H1 (cell line): Measurements from ENCODE around the gene C3. TPM values are rescaled to one million over a fixed set of nuclear protein-coding genes. Genes with fewer than 3 reads are reported as not detected.

Source experiments
- CTCF ChIA-PET: fragments of 300-600 bp; sonication (Branson Sonifier 250); formaldehyde crosslinking; loops from one replicate; lab custom pipeline; 2021; ENCODE audit not compliant: partially characterized antibody; lab: Charles Lee
- POLR2A ChIA-PET: fragments of 300-600 bp; sonication (Branson Sonifier 250); formaldehyde crosslinking; loops from one replicate; lab custom pipeline; 2021; ENCODE audit warnings: inconsistent platforms; ENCODE audit not compliant: partially characterized antibody; lab: Charles Lee
- DNase-seq, 2 experiments: peaks; one replicate each; pipeline versions ENCODE4 v3.0.0 to v3.0.0-alpha.2; 2010 to 2022; ENCODE audit warnings: low spot score in 2 of 2, low read depth in 1 of 2, mixed read lengths in 1 of 2
- FAIRE-seq: peaks from 2 replicates; lab custom pipeline; 2011; peaks lifted over from hg19 to GRCh38; lab: Jason Lieb, UNC
- H2AFZ ChIP-seq: 2 replicates; pipeline ENCODE4 v1.8.1; 2012; ENCODE audit warnings: low read length, inconsistent platforms
- H2AK5ac ChIP-seq: 2 replicates; pipeline ENCODE4 v1.6.1; 2013; ENCODE audit warnings: low read depth, low read length
- H2BK120ac ChIP-seq: replicated peaks from 2 replicates; pipeline ENCODE3; 2013; ENCODE audit warnings: low read depth, low read length, inconsistent platforms
- H2BK12ac ChIP-seq: 2 replicates; pipeline ENCODE4 v1.6.1; 2013; ENCODE audit warnings: low read depth, low read length
- H2BK15ac ChIP-seq: 2 replicates; pipeline ENCODE4 v1.6.1; 2013; ENCODE audit warnings: low read length
- H2BK20ac ChIP-seq: 2 replicates; pipeline ENCODE4 v1.6.1; 2013; ENCODE audit warnings: low read length
- H2BK5ac ChIP-seq: 2 replicates; pipeline ENCODE4 v1.6.1; 2013; ENCODE audit warnings: low read depth, low read length
- H3K14ac ChIP-seq: 2 replicates; pipeline ENCODE4 v1.6.1; 2013; ENCODE audit warnings: inconsistent platforms; ENCODE audit not compliant: insufficient read length
- H3K18ac ChIP-seq: 2 replicates; pipeline ENCODE4 v1.6.1; 2013; ENCODE audit warnings: low read length; ENCODE audit errors: extremely low read depth
- H3K23ac ChIP-seq: 2 replicates; pipeline ENCODE4 v1.6.1; 2013; ENCODE audit warnings: inconsistent platforms; ENCODE audit not compliant: insufficient read length
- H3K23me2 ChIP-seq: 2 replicates; pipeline ENCODE4 v1.6.1; 2013; ENCODE audit warnings: low read depth, low read length
- H3K27ac ChIP-seq: 2 replicates; pipeline ENCODE4 v1.6.1; 2011; ENCODE audit warnings: low read depth, low read length, inconsistent platforms
- H3K27me3 ChIP-seq, 4 experiments: replicated peaks in 1 of 4; 1 replicate in 1 of 4; 2 replicates in 3 of 4; pipeline versions ENCODE4 v1.6.1 to v1.8.1; 2011 to 2013; ENCODE audit warnings: low read length in 3 of 4, mild to moderate bottlenecking in 3 of 4, inconsistent platforms in 2 of 4, mixed read lengths in 2 of 4, moderate library complexity in 1 of 4; ENCODE audit not compliant: control insufficient read depth in 3 of 4, insufficient read depth in 3 of 4; ENCODE audit errors: extremely low read depth in 1 of 4
- H3K36me3 ChIP-seq, 4 experiments: 2 replicates each; pipeline versions ENCODE4 v1.6.1 to v1.8.1; 2011 to 2013; ENCODE audit warnings: mild to moderate bottlenecking in 4 of 4, low read length in 3 of 4, moderate library complexity in 2 of 4, control low read depth in 1 of 4, inconsistent platforms in 1 of 4; ENCODE audit not compliant: insufficient read depth in 4 of 4, control insufficient read depth in 2 of 4
- H3K4ac ChIP-seq: replicated peaks from 2 replicates; pipeline ENCODE3; 2013; ENCODE audit warnings: low read length, low read depth, mixed read lengths, inconsistent platforms; ENCODE audit not compliant: insufficient read length
- H3K4me1 ChIP-seq, 4 experiments: replicated peaks in 1 of 4; 1 replicate in 1 of 4; 2 replicates in 3 of 4; pipeline versions ENCODE4 v1.6.1 to v1.8.1; 2011 to 2013; ENCODE audit warnings: low read length in 3 of 4, inconsistent platforms in 2 of 4, mixed read lengths in 1 of 4; ENCODE audit not compliant: insufficient read depth in 4 of 4, control insufficient read depth in 3 of 4
- H3K4me2 ChIP-seq, 2 experiments: 2 replicates each; pipeline versions ENCODE4 v1.6.1 to v1.8.1; 2011 to 2013; ENCODE audit warnings: low read depth in 2 of 2, low read length in 2 of 2, control low read depth in 1 of 2, inconsistent platforms in 1 of 2, mild to moderate bottlenecking in 1 of 2; ENCODE audit not compliant: insufficient read depth in 1 of 2
- H3K4me3 ChIP-seq, 4 experiments: fragments of 200-600, 300-600 bp in 1 of 4; sonication (generic), shearing (Covaris generic), sonication (Bioruptor Twin) in 1 of 4; 2 replicates each; pipeline versions ENCODE4 v1.5.1 to v1.8.1; 2011 to 2016; ENCODE audit warnings: low read length in 4 of 4, low read depth in 3 of 4, control low read depth in 2 of 4, inconsistent platforms in 2 of 4, mild to moderate bottlenecking in 2 of 4, mixed read lengths in 1 of 4, moderate library complexity in 1 of 4; ENCODE audit not compliant: insufficient read depth in 2 of 4; ENCODE audit errors: extremely low read depth in 1 of 4
- H3K56ac ChIP-seq: replicated peaks from 2 replicates; pipeline ENCODE3; 2013; ENCODE audit warnings: low read depth, mild to moderate bottlenecking, mixed read lengths, low read length, inconsistent platforms; ENCODE audit not compliant: insufficient read length
- H3K79me1 ChIP-seq: 2 replicates; pipeline ENCODE4 v1.6.1; 2013; ENCODE audit warnings: low read depth, low read length, control low read depth
- H3K79me2 ChIP-seq, 2 experiments: 2 replicates each; pipeline versions ENCODE4 v1.6.1 to v1.8.1; 2012 to 2013; ENCODE audit warnings: low read length in 2 of 2, mild to moderate bottlenecking in 2 of 2, inconsistent platforms in 1 of 2; ENCODE audit not compliant: insufficient read depth in 2 of 2, control insufficient read depth in 1 of 2
- H3K9ac ChIP-seq, 4 experiments: replicated peaks in 1 of 4; 1 replicate in 1 of 4; 2 replicates in 3 of 4; pipeline versions ENCODE4 v1.6.1 to v1.8.1; 2011 to 2013; ENCODE audit warnings: low read depth in 3 of 4, low read length in 3 of 4, control low read depth in 2 of 4, mild to moderate bottlenecking in 2 of 4, moderate library complexity in 2 of 4, inconsistent platforms in 1 of 4; ENCODE audit errors: extremely low read depth in 1 of 4
- H3K9me3 ChIP-seq, 2 experiments: 2 replicates each; pipeline versions ENCODE4 v1.6.1 to v1.8.1; 2012 to 2013; ENCODE audit warnings: mild to moderate bottlenecking in 2 of 2, moderate library complexity in 2 of 2, control low read depth in 1 of 2, inconsistent platforms in 1 of 2, low read depth in 1 of 2, low read length in 1 of 2, mixed read lengths in 1 of 2; ENCODE audit not compliant: insufficient read depth in 2 of 2
- H4K20me1 ChIP-seq, 2 experiments: replicated peaks in 1 of 2; 2 replicates each; pipeline versions ENCODE3 to v1.8.1; 2011 to 2013; ENCODE audit warnings: inconsistent platforms in 2 of 2, low read length in 2 of 2, mild to moderate bottlenecking in 1 of 2; ENCODE audit not compliant: insufficient read depth in 2 of 2, control insufficient read depth in 1 of 2
- H4K5ac ChIP-seq: 2 replicates; pipeline ENCODE4 v1.6.1; 2013; ENCODE audit warnings: low read length, low read depth, mixed read lengths, inconsistent platforms; ENCODE audit not compliant: insufficient read length
- H4K8ac ChIP-seq: 2 replicates; pipeline ENCODE4 v1.8.0; 2013; ENCODE audit warnings: mild to moderate bottlenecking, moderate library complexity, low read length, inconsistent platforms; ENCODE audit not compliant: insufficient read depth; ENCODE audit errors: extremely low read depth
- H4K91ac ChIP-seq: replicated peaks from 2 replicates; pipeline ENCODE3; 2013; ENCODE audit warnings: low read length, mixed read lengths, inconsistent platforms; ENCODE audit not compliant: insufficient read length
- BRCA1 ChIP-seq: IDR thresholded peaks from 2 replicates; pipeline ENCODE4 v1.6.1; 2012; ENCODE audit warnings: low read depth, low read length, improper control_type of control experiment
- MAFK ChIP-seq: IDR thresholded peaks from 2 replicates; pipeline ENCODE4 v1.6.1; 2012; ENCODE audit warnings: low read depth, mild to moderate bottlenecking, improper control_type of control experiment, low read length
- NANOG ChIP-seq: IDR thresholded peaks from 2 replicates; pipeline ENCODE4 v1.6.1; 2011; ENCODE audit warnings: low read length, low read depth, mild to moderate bottlenecking, inconsistent platforms; ENCODE audit not compliant: insufficient read depth, poor library complexity, severe bottlenecking
- SP2 ChIP-seq: IDR thresholded peaks from 2 replicates; pipeline ENCODE4 v1.6.1; 2012; ENCODE audit warnings: mild to moderate bottlenecking, low read length, inconsistent platforms
- TAF1 ChIP-seq: IDR thresholded peaks from 2 replicates; pipeline ENCODE4 v1.6.1; 2011; ENCODE audit warnings: mild to moderate bottlenecking, low read depth, low read length
- TEAD4 ChIP-seq: IDR thresholded peaks from 2 replicates; pipeline ENCODE4 v1.6.1; 2012; ENCODE audit warnings: low read depth, low read length, inconsistent platforms, mixed read lengths
- WGBS, 2 experiments: shearing (Covaris generic) in 1 of 2; methylation state at CpG; one replicate each; pipeline versions ENCODE4 v1.1.6 to v1.1.7; 2013 to 2015; ENCODE audit warnings: low lambda C conversion rate in 2 of 2, mixed read lengths in 2 of 2, inconsistent platforms in 1 of 2, low coverage in 1 of 2, missing lambda C conversion rate in 1 of 2; ENCODE audit not compliant: insufficient replicate concordance in 2 of 2, insufficient coverage in 1 of 2, insufficient read length in 1 of 2; ENCODE audit errors: extremely low coverage in 1 of 2, missing lambda C conversion rate in 1 of 2; 5-methylcytosine and 5-hydroxymethylcytosine counted together
- polyA plus RNA-seq, 7 experiments: library from polyadenylated mRNA; depleted of rRNA in 3 of 7; stranded (reverse) in 5 of 7; unstranded in 2 of 7; fragments of >200 nt in 5 of 7; fragments of 200-250 nt in 2 of 7; gene quantifications; 1 replicate in 5 of 7; 2 replicates in 1 of 7; 4 replicates in 1 of 7; pipeline versions ENCODE4 v1.2.1 to v1.2.3, GENCODE V29; 2011 to 2013; ENCODE audit warnings: missing spikeins in 2 of 7, mixed read lengths in 2 of 7
- total RNA-seq: library from RNA; stranded (reverse); fragmentation: NEBNext Ultra II Directional; extraction: Animal tissue kit (Norgen Biotek cat#: 25700); gene quantifications from 2 replicates; pipeline ENCODE4 v1.2.1, GENCODE V29; 2021
- TF ChIP-seq, protein P1 (sequence below), 3 experiments: IDR thresholded peaks; 1 replicate in 2 of 3; 2 replicates in 1 of 3; pipeline versions ENCODE4 v1.5.1 to v1.6.1; 2011; ENCODE audit warnings: low read length in 3 of 3, mild to moderate bottlenecking in 3 of 3, inconsistent platforms in 2 of 3, low read depth in 1 of 3, moderate library complexity in 1 of 3; ENCODE audit not compliant: insufficient read depth in 1 of 3; ENCODE audit errors: control extremely low read depth in 1 of 3
- TF ChIP-seq, protein P2 (sequence below): IDR thresholded peaks from 2 replicates; pipeline ENCODE4 v1.6.1; 2011; ENCODE audit warnings: low read length, improper control_type of control experiment

The C3 gene
- total and polyA plus RNA-seq, 2 of the 8 experiments (the other 6 are each of a cell fraction or from before 2014, with no cell fraction given) = 6.4 to 12.8 TPM

DNA sequence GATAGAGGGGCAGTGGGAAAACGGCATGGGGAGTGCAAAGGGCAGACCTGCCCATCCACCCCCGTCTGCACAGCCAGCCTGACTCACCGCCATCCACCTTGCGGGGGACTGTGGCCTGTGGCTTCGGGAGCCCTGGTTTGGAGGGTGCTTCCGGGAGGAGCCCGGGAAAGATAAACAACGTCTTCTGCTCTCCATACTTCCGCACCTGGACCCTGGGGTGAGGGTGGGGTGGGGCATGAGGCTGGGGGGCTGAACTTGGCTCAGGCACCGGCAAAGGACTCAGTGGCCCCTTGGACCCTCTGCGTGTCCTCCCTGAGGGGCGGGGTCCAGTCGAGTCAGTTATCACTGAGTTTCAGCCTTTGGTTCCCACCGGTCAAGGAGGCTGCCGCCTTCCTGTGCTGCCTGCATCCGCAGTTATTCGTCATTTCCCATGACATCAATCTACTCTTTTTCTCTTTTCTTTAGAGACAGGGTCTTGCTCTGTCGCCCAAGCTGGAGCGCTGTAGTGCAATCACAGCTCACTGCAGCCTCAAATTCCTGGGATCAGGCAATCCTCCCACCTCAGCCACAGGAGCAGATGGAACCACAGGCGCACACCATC lies 13.7 kb upstream of the C3 start:
- DNase-seq = no peak

More for the DNA sequence above, 13.7 kb upstream of the C3 start:
- H4K20me1 ChIP-seq = peaks cover 0 to 8% of the 10 kb centered on the region in 2 experiments
- POLR2A ChIA-PET = interaction anchor here (0.8 to 6.1 kb wide), 6 partner anchors 9 to 33 kb away, joined by 3 to 32 read pairs (median 4); partner anchors contain the start of gene SH2D3A
- H3K14ac ChIP-seq = no peak overlapping the region
- no peak overlapping the region for H4K5ac ChIP-seq
- no peak overlapping the region for H3K23ac ChIP-seq
- whole genome bisulfite sequencing, 2 experiments = 91% methylated on average over 17 of the region's 20 CpGs; no CpG with 5 or more reads in 1 of the 2 experiments
- H4K91ac ChIP-seq = no peak overlapping the region
- no peak overlapping the region for H2AK5ac ChIP-seq
- no peak overlapping the region for H2BK12ac ChIP-seq
- H3K4me3 ChIP-seq = no peak overlapping the region
- peaks cover 4 to 26% (median 22%) of the 10 kb centered on the region in 4 experiments for H3K4me1 ChIP-seq
- H3K79me2 ChIP-seq = no peaks in the 10 kb centered on the region
- H2BK20ac ChIP-seq = no peak overlapping the region
- no peak overlapping the region for H2BK120ac ChIP-seq
- no peak overlapping the region for H2BK5ac ChIP-seq
- no peak overlapping the region for H3K27ac ChIP-seq
- H3K9ac ChIP-seq = no peak overlapping the region
- no peak overlapping the region for H3K18ac ChIP-seq
- H4K8ac ChIP-seq = no peak overlapping the region
- no peak overlapping the region for H3K56ac ChIP-seq
- no peaks in the 10 kb centered on the region for H3K27me3 ChIP-seq
- peaks cover 6% of the 10 kb centered on the region; the same call in 1 of the 2 replicates for H3K23me2 ChIP-seq
- CTCF ChIA-PET = interaction anchor here (0.6 to 3.3 kb wide), 10 partner anchors 8 to 656 kb away, joined by 3 to 11 read pairs (median 6); no protein-coding TSS in a partner anchor
- H3K4me2 ChIP-seq = no peak overlapping the region
- H2AFZ ChIP-seq = no peak overlapping the region
- H3K4ac ChIP-seq = no peak overlapping the region
- no peaks in the 10 kb centered on the region; the same call in 1 of the 2 replicates for H3K79me1 ChIP-seq
- peaks cover 0 to 5% (median 0%) of the 10 kb centered on the region in 4 experiments; a peak in 1 of 8 replicates for H3K36me3 ChIP-seq
- no peak for FAIRE-seq
- no peaks in the 10 kb centered on the region for H3K9me3 ChIP-seq
- no peak overlapping the region for H2BK15ac ChIP-seq
- TF ChIP-seq SP2 (no peak), MAFK (no peak), NANOG (no peak), TAF1 (no peak), TEAD4 (no peak), BRCA1 (no peak)
- TF ChIP-seq, protein P1, sequence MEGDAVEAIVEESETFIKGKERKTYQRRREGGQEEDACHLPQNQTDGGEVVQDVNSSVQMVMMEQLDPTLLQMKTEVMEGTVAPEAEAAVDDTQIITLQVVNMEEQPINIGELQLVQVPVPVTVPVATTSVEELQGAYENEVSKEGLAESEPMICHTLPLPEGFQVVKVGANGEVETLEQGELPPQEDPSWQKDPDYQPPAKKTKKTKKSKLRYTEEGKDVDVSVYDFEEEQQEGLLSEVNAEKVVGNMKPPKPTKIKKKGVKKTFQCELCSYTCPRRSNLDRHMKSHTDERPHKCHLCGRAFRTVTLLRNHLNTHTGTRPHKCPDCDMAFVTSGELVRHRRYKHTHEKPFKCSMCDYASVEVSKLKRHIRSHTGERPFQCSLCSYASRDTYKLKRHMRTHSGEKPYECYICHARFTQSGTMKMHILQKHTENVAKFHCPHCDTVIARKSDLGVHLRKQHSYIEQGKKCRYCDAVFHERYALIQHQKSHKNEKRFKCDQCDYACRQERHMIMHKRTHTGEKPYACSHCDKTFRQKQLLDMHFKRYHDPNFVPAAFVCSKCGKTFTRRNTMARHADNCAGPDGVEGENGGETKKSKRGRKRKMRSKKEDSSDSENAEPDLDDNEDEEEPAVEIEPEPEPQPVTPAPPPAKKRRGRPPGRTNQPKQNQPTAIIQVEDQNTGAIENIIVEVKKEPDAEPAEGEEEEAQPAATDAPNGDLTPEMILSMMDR (IDR thresholded peaks at IDR 0.05; ENCODE audit: control extremely low read depth in 1 of 3, insufficient read depth in 1 of 3, low read depth in 1 of 3, low read length in 3 of 3) = no peak
- TF ChIP-seq, protein P2, sequence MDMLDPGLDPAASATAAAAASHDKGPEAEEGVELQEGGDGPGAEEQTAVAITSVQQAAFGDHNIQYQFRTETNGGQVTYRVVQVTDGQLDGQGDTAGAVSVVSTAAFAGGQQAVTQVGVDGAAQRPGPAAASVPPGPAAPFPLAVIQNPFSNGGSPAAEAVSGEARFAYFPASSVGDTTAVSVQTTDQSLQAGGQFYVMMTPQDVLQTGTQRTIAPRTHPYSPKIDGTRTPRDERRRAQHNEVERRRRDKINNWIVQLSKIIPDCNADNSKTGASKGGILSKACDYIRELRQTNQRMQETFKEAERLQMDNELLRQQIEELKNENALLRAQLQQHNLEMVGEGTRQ = no peak
